Measurements from ENCODE around the gene CDC42SE1. TPM values are rescaled to one million over a fixed set of nuclear protein-coding genes. Genes with fewer than 3 reads are reported as not detected.

The CDC42SE1 gene, protein sequence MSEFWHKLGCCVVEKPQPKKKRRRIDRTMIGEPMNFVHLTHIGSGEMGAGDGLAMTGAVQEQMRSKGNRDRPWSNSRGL
- 56.3 and 58.8 TPM in 2 replicates for total RNA-seq

GRCh38 chr1:151059109-151060006 lies at the start of gene CDC42SE1:
CDC42SE1 (minus strand) TSS chr1:151059622; CDS start chr1:151055730, 3,892 bp downstream.

DNA sequence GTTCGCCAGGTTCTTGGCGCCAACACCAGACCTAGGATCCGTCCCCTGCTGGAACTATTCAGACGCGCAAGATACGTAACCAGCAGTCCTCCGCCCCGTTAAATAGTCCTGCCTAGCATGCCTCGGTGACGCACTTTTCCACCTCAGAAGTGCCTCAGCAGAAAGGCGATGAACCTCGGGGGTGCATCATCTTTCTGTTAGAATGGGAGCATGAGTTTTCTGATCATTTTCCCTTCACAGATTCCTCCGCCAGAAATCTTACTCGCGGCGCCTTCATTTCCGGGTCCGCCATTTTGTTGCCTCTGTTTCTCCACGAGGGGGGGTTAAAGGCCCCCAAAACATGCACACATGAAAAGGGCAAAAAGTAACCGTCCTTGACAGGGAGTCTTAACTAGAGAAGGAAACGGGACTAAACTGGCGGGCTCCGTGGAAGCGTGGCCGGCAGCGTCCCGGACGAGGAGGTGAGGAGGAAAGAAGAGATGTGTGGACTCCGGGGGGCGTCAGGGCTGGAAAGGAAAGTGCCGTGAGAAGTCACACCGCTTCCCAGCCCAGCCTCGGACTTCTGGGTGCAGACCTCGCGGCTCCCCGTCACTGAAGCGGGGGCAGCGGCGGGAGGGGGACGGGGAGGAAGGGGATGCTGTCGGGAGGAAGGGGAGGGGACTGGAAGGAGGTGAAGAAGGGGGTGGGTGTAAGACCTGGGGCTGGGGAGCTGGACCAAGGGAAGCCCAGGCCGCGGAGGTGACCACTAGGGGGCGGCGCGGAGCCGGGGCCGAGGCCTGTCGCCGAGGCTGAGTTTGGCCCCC lies 11.3 kb upstream of the CDC42SE1 start, which contains the start of gene GABPB2:
Gene GABPB2 (plus strand): TSS at position 288 of the 803 bp plus-strand sequence. CDS start 17,429 bp downstream, outside the sequence.

DNA sequence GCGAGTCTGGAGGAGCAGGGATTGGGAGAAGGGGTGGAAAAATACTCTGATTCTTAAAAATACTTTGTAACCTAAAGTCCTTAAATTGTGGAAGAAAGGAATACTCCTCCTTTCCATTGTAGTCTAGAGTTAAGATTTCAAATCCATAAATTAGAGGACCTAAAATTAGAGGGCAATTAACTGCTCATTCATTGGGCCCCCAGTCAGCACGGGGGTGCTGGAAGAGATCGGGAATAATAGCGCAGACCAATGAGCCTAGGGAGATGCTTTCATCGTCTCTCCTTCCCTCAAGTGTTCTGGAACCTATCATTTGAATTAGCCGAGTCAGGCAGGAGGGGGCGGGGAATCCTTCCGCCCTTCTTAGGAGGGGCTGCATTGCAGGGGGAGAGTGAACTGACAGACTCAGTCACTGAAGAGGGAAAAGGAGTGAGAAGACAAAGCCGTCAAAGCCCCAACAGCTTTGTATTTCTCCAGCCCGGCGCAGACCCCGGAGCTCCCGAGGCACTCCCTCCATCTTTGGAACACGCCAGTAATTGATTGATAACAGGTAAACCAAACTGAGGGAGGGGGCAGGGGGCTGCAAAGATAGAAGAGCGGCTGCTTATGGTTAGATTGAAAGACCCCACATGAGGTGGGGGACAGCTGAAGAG lies 710 bp upstream of the CDC42SE1 start, which contains the start of gene MLLT11:
Gene MLLT11 (plus strand): TSS at position 391 of the 650 bp plus-strand sequence. CDS start 6,828 bp downstream, outside the sequence.

GRCh38 chr1:151047591-151047924 lies 11.9 kb downstream of the CDC42SE1 start, which contains the start of gene C1orf56:
C1orf56 (plus strand) TSS chr1:151047751; CDS start chr1:151047848, 97 bp downstream.

GRCh38 chr1:151036356-151036755 lies 23.1 kb downstream of the CDC42SE1 start, which contains the start of gene BNIPL:
BNIPL (plus strand) TSS chr1:151036586; CDS start chr1:151036726, 140 bp downstream.

DNA sequence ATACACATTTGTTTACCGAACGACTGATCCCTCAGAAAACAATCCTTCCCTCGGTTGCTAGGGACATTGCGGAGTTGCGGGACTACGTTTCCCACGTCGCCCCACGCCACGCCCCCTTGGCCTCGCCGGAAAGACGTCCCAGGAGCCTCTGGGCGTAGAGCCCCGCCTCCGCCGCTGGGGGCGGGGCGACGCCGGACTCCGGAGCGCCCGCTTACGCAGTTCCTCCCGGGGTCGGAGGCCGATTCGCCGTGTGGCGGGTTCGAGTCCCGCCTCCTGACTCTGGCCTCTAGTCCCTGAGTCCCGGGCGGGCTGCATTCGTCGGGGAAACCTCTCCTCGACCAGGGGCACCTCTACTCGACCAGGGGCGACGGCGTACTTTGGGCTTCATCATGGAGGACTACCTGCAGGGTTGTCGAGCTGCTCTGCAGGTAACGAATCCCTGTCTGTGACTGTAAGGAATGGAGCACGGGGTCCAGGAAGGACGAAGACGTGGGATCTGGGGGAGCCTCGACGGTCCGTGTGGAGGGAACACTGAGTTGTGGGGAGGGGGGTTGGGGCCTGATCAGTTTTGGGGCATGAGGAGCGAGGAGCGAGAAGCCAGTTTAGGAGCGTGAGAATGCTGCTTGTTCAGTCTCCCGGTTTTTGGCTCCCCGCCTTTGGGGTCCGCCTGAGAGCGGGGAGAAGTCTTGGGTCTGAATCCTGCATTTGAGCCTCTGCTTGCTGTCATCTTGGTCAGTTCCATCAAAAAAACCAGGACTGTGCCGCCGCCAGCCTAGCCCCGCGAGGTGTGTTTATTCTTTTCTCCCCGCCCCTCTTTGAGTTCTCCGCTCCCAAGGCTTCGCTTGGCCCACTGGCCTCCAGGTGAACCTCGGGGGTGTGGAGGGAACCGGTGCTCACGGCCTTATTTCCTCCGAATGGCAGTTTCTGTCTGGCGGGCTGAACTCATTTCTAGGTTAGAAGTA lies 50.9 kb downstream of the CDC42SE1 start, which contains the start of gene PRUNE1:
Gene PRUNE1 (plus strand): TSS at position 206 of the 962 bp plus-strand sequence. CDS start 184 bp downstream, at position 390.

GRCh38 chr1:151006327-151007052 lies 52.9 kb downstream of the CDC42SE1 start, which contains the start of gene MINDY1:
MINDY1 (minus strand) TSS chr1:151006902; CDS start chr1:151002617, 4,285 bp downstream.

Other genes with a start within 250 kb of the CDC42SE1 start
- gene ARNT, start 183.0 kb downstream of the CDC42SE1 start, total RNA-seq, result 16.7 and 26.8 TPM in 2 replicates
- gene CTXND2, start 172.5 kb downstream of the CDC42SE1 start, total RNA-seq, result not detected in 2 replicates
- gene SETDB1, start 133.3 kb downstream of the CDC42SE1 start, total RNA-seq, result 34.0 and 35.1 TPM in 2 replicates
- gene CERS2, start 84.8 kb downstream of the CDC42SE1 start, total RNA-seq, result 65.1 and 87.3 TPM in 2 replicates
- not detected in 2 replicates for gene ANXA9, start 77.3 kb downstream of the CDC42SE1 start, total RNA-seq
- 5.7 and 10.5 TPM in 2 replicates for gene MINDY1, start 52.7 kb downstream of the CDC42SE1 start, total RNA-seq
- 3.1 and 5.5 TPM in 2 replicates for gene PRUNE1, start 51.2 kb downstream of the CDC42SE1 start, total RNA-seq
- gene BNIPL, start 23.0 kb downstream of the CDC42SE1 start, total RNA-seq, result under 0.01 and 0.09 TPM in 2 replicates
- gene C1orf56, start 11.9 kb downstream of the CDC42SE1 start, total RNA-seq, result 0.81 and 1.3 TPM in 2 replicates
- 1.8 and 4.8 TPM in 2 replicates for gene MLLT11, start 775 bp upstream of the CDC42SE1 start, total RNA-seq
- gene GABPB2, start 11.1 kb upstream of the CDC42SE1 start, total RNA-seq, result 6.6 and 8.6 TPM in 2 replicates
- 8.9 and 11.3 TPM in 2 replicates for gene SEMA6C, start 87.0 kb upstream of the CDC42SE1 start, total RNA-seq
- not detected in 2 replicates for gene TNFAIP8L2, start 97.0 kb upstream of the CDC42SE1 start, total RNA-seq
- 2.9 and 4.8 TPM in 2 replicates for gene LYSMD1, start 106.3 kb upstream of the CDC42SE1 start, total RNA-seq
- 20.8 and 21.0 TPM in 2 replicates for gene SCNM1, start 106.5 kb upstream of the CDC42SE1 start, total RNA-seq
- gene TMOD4, start 116.4 kb upstream of the CDC42SE1 start, total RNA-seq, result 0.28 and 0.36 TPM in 2 replicates
- gene VPS72, start 130.6 kb upstream of the CDC42SE1 start, total RNA-seq, result 56.9 and 58.1 TPM in 2 replicates
- gene PIP5K1A, start 138.9 kb upstream of the CDC42SE1 start, total RNA-seq, result 37.8 and 48.8 TPM in 2 replicates
- 296 and 298 TPM in 2 replicates for gene PSMD4, start 195.1 kb upstream of the CDC42SE1 start, total RNA-seq
- gene ZNF687, start 222.7 kb upstream of the CDC42SE1 start, total RNA-seq, result 6.8 and 8.2 TPM in 2 replicates

Data from endothelial cell of coronary artery (primary cell).